MM.1S (cell line): Measurements from ENCODE around the gene FRMD3.

Source experiments
- DNase-seq: peaks from one replicate; pipeline ENCODE4 v3.0.0-alpha.2; 2015
- H2AFZ ChIP-seq: fragments of 300-600 bp; sonication (generic); 2 replicates; pipeline ENCODE4 v1.6.0; 2016; ENCODE audit warnings: antibody characterized with exemption, low read length
- H3F3A ChIP-seq: fragments of 300-600 bp; sonication (generic); 2 replicates; pipeline ENCODE4 v1.6.1; 2016; ENCODE audit warnings: mild to moderate bottlenecking, antibody characterized with exemption, low read length, moderate library complexity, mixed read lengths; ENCODE audit not compliant: insufficient read depth
- H3K27ac ChIP-seq: fragments of 300-600 bp; sonication (generic); 2 replicates; pipeline ENCODE4 v1.5.1; 2016; ENCODE audit warnings: mild to moderate bottlenecking, low read length
- H3K27me3 ChIP-seq: fragments of 300-600 bp; sonication (generic); replicated peaks from 2 replicates; pipeline ENCODE4 v1.6.0; 2016; ENCODE audit warnings: low read length; ENCODE audit not compliant: insufficient read depth
- H3K36me3 ChIP-seq: fragments of 300-600 bp; sonication (generic); replicated peaks from 2 replicates; pipeline ENCODE4 v1.6.1; 2016; ENCODE audit warnings: mild to moderate bottlenecking, low read length, mixed read lengths; ENCODE audit not compliant: insufficient read depth
- H3K4me1 ChIP-seq: fragments of 300-600 bp; sonication (generic); 2 replicates; pipeline ENCODE4 v1.6.1; 2016; ENCODE audit warnings: low read length, mixed read lengths
- H3K4me2 ChIP-seq: fragments of 300-600 bp; sonication (generic); 2 replicates; pipeline ENCODE4 v1.6.0; 2016; ENCODE audit warnings: low read depth, low read length
- H3K4me3 ChIP-seq: fragments of 300-600 bp; sonication (generic); 2 replicates; pipeline ENCODE4 v1.5.1; 2016; ENCODE audit warnings: low read length, mixed read lengths
- H3K79me2 ChIP-seq: fragments of 300-600 bp; sonication (generic); 2 replicates; pipeline ENCODE4 v1.6.1; 2016; ENCODE audit warnings: mixed run types, low read length, mixed read lengths
- H3K9ac ChIP-seq: fragments of 300-600 bp; sonication (generic); 2 replicates; pipeline ENCODE4 v1.6.1; 2016; ENCODE audit warnings: low read length, mixed read lengths
- H3K9me2 ChIP-seq: fragments of 300-600 bp; sonication (generic); replicated peaks from 2 replicates; pipeline ENCODE4 v1.6.1; 2016; ENCODE audit warnings: mild to moderate bottlenecking, low read length, mixed read lengths; ENCODE audit not compliant: insufficient read depth
- H3K9me3 ChIP-seq: fragments of 300-600 bp; sonication (generic); replicated peaks from 2 replicates; pipeline ENCODE4 v1.6.1; 2016; ENCODE audit warnings: mild to moderate bottlenecking, low read length, mixed read lengths; ENCODE audit not compliant: insufficient read depth
- H4K20me1 ChIP-seq: fragments of 300-600 bp; sonication (generic); 2 replicates; pipeline ENCODE4 v1.6.1; 2016; ENCODE audit warnings: mild to moderate bottlenecking, low read length, moderate library complexity, mixed read lengths; ENCODE audit not compliant: insufficient read depth
- CTCF ChIP-seq: fragments of 300-600 bp; sonication (generic); IDR thresholded peaks from 2 replicates; pipeline ENCODE4 v1.5.1; 2016; ENCODE audit warnings: antibody characterized with exemption, low read length, mixed read lengths
- EZH2 ChIP-seq: fragments of 300-600 bp; sonication (generic); optimal IDR thresholded peaks from 2 replicates; pipeline ENCODE3; 2017; ENCODE audit warnings: low read depth, mild to moderate bottlenecking, antibody characterized with exemption, low read length, mixed read lengths
- EZH2phosphoT487 ChIP-seq: fragments of 300-600 bp; sonication (generic); IDR thresholded peaks from 2 replicates; pipeline ENCODE4 v1.6.1; 2018; ENCODE audit warnings: antibody characterized with exemption, low read length

Gene FRMD3

GRCh38 chr9:83405759-83406158 is 132.4 kb downstream of the FRMD3 start:
- Histone ChIP-seq H3K79me2 (no peaks in the 10 kb centered on the region), H4K20me1 (no peaks in the 10 kb centered on the region), H3K27me3 (no peaks in the 10 kb centered on the region), H3K36me3 (no peaks in the 10 kb centered on the region), H3K9ac (no peak overlapping the region), H3F3A (no peaks in the 10 kb centered on the region), H3K4me1 (no peaks in the 10 kb centered on the region), H3K9me2 (no peaks in the 10 kb centered on the region), H3K4me2 (no peak overlapping the region), H2AFZ (no peak overlapping the region), H3K27ac (no peak overlapping the region), H3K4me3 (no peak overlapping the region), H3K9me3 (no peaks in the 10 kb centered on the region)
- DNase-seq: no peak
- TF ChIP-seq EZH2phosphoT487 (no peak), CTCF (no peak), EZH2 (no peak)

GRCh38 chr9:83403527-83404238 is 134.5 kb downstream of the FRMD3 start:
- no peaks in the 10 kb centered on the region for H3K4me1 ChIP-seq
- no peaks in the 10 kb centered on the region for H3K79me2 ChIP-seq
- H2AFZ ChIP-seq: no peak overlapping the region
- no peak overlapping the region for H3K4me3 ChIP-seq
- no peak for DNase-seq
- H3K27ac ChIP-seq: no peak overlapping the region
- TF ChIP-seq CTCF: no peak
- no peak overlapping the region for H3K4me2 ChIP-seq
- no peaks in the 10 kb centered on the region for H3K9me2 ChIP-seq
- no peaks in the 10 kb centered on the region for H3K36me3 ChIP-seq
- H3K27me3 ChIP-seq: no peaks in the 10 kb centered on the region
- H3F3A ChIP-seq: no peaks in the 10 kb centered on the region
- H4K20me1 ChIP-seq: no peaks in the 10 kb centered on the region
- no peak overlapping the region for H3K9ac ChIP-seq
- H3K9me3 ChIP-seq: no peaks in the 10 kb centered on the region

GRCh38 chr9:83401328-83401900 is 136.8 kb downstream of the FRMD3 start:
- no peaks in the 10 kb centered on the region for H3K36me3 ChIP-seq
- H3K27ac ChIP-seq: no peak overlapping the region
- H3K4me1 ChIP-seq: no peaks in the 10 kb centered on the region
- no peaks in the 10 kb centered on the region for H4K20me1 ChIP-seq
- H3K9me2 ChIP-seq: no peaks in the 10 kb centered on the region
- H3K4me3 ChIP-seq: no peak overlapping the region
- TF ChIP-seq EZH2phosphoT487: no peak
- TF ChIP-seq CTCF: no peak
- no peak for TF ChIP-seq EZH2
- no peak for DNase-seq
- no peaks in the 10 kb centered on the region for H3F3A ChIP-seq
- no peaks in the 10 kb centered on the region for H3K9me3 ChIP-seq
- no peak overlapping the region for H2AFZ ChIP-seq
- H3K27me3 ChIP-seq: no peaks in the 10 kb centered on the region
- no peaks in the 10 kb centered on the region for H3K79me2 ChIP-seq
- H3K9ac ChIP-seq: no peak overlapping the region
- no peak overlapping the region for H3K4me2 ChIP-seq
